GM04504 (cell line): ENCODE results near the gene SESN2.

ENCODE experiments used
- DNase-seq: peaks from one replicate; pipeline ENCODE4 v3.0.0-alpha.2; 2012; ENCODE audit warnings: low read depth

Gene SESN2

DNA sequence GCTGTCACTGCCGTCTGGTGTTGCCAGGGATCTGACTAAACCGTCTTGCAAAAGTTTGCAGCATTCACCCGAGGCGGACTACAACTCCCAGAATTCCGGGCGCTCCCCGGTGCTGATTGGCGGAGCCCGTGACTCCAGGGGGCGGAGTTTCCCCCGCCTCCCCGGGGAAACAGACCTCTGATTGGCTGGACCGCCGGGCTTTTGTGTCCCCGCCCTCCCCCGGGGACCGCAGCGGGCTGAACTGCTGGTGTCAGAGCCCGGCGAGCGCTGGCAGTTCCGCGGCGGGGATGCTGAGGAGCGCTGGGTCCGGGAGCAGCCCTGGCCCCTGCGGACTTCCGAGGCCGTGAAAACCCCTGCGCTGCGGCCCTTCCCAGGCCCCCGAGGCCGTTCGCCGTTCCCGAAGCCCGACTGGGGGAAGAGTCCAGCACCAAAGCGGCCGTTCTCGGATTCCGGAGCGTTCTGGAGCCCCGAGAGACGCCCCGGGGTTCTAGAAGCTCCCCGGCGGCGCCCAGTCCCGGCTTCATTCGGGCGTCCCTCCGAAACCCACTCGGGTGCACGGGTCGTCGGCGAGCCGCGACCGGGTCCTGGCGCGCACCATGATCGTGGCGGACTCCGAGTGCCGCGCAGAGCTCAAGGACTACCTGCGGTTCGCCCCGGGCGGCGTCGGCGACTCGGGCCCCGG, at the start of gene SESN2:
Gene SESN2, plus strand, starts transcription at position 267 of the 682 bp plus-strand sequence. Its CDS starts 330 bp downstream, at position 597.
- DNase-seq, result peak; percentile 99

- DNase-seq, result no peak
Measured at GRCh38 chr1:28209700-28210099, 49.6 kb upstream of the SESN2 start.

DNA sequence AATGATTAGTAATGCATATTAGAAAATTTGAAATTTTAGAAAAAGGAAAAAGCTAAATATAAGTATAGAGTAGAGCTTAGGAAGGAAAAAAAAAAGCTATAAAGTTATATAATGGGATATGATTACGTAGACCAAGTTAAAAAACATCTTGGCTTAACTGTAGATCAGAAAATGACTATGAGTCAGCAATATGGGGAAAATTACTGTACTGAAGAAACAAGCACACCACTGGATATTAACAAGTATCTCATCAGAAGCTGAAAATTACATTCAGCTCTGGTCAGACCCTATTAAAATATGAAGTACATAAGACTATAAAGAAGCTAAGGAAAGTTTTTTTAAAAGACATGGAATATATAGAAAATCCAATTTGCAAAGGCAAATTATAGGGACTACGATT, 46.0 kb upstream of the SESN2 start:
- DNase-seq, result no peak

DNA sequence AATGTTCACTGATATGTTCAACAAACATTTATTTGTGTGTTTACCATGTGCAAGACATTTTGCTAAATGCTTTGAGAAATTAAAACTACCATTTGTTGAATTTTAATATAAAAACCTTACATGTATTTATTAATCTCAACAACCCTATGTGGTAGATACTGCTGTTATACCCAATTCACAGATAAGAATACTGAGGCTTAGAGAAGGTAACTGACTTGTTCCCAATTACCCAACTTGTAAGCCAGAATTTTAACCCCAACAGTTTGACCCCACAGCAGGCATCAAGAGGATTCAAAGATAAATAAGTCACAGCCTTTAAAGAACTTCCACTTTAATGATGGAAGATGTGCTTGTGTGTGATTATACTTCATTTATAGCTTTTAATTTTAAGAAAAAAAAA, 30.2 kb upstream of the SESN2 start:
- no peak for DNase-seq

GRCh38 chr1:28229996-28230395, 29.3 kb upstream of the SESN2 start:
- no peak for DNase-seq

DNA sequence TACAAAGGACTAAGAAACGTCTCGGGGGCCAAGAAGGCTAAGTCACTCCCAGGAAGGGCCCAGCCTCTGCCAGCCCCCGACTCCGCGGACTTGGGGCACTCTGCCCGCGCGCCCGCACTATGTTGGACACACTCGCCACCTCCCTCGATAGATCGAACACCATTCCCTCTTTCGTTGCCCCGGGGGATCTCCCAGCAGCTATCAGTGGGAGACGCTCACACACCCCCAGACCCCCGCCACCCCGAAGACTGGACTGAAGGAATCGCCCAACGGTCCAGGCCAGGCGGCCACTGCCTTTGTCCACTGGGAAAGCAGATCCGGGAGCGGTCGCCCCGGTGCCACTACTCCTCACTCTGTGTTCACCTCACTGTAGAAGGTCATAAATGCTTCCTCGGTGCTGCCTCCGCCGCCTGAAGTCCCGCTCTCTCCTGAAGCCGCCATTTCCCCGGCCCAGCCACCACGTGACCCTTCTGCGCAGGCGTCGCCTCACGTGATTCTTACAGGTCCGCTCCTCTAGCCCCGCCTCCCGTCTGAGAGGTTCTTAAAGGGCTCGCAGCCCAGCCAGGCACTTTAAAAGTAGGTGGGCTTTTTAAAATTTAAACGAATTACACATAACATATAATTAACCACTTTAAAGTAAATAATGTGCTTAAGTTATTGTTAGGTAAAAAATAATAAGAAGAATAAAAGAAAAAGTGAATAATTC, 26.6 kb upstream of the SESN2 start, which contains the start of gene DNAJC8:
Gene DNAJC8, minus strand, starts transcription at position 472 of the 706 bp plus-strand sequence. Its CDS starts 31 bp downstream, at position 441.
- DNase-seq, result peak; percentile 71

DNA sequence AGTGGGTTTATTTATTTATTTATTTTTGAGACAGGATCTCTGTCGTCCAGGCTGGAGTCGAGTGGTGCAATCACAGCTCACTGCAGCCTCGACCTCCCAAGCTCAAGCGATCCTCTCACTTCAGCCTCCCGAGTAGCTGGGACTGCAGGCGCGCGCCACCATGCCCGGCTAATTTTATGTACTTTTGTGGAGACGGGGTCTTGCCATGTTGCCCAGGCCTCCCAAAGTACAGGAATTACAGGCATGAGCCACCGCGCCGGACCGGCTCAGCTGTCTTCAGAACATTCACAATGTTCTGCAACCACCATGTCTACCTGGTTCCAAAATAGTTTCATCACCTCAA, 26.1 kb upstream of the SESN2 start:
- DNase-seq, result no peak

DNA sequence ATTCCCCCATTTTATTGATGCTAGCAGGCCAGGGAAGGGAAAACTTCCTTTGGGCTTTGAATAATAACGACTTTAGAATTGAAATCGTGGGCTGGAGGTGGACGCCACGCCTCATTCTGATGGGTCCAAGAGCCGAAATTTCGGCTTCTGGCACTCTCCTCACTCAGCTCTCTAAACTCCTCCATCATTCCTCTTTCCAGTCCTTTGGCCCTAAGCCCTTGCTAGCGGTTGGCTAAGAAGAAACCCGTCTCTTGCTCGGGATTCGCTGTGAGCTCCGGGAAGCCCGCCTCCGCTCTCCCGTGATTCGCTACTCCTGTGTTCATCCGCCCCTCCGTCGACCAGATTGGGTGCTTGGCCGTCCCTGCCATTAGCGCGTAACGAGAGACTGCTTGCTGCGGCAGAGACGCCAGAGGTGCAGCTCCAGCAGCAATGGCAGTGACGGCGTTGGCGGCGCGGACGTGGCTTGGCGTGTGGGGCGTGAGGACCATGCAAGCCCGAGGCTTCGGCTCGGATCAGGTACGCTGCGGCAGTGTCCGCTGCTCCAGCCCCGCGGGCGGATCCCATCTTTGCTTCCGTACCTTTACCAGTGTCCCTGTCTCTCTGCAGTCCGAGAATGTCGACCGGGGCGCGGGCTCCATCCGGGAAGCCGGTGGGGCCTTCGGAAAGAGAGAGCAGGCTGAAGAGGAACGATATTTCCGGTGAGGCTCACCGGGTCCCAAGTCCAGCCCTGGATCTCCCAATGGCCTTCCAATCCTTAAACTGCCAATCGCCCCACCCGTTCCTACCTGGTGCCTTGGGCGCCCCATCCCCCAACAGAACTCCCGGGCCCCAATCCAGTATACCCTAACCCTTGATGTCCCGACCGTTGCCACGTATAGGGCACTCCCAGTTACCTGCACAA, 23.3 kb upstream of the SESN2 start, which contains the start of gene ATP5IF1:
Gene ATP5IF1, plus strand, starts transcription at position 370 of the 901 bp plus-strand sequence. Its CDS starts 60 bp downstream, at position 430.
- DNase-seq, result peak; percentile 97

DNA sequence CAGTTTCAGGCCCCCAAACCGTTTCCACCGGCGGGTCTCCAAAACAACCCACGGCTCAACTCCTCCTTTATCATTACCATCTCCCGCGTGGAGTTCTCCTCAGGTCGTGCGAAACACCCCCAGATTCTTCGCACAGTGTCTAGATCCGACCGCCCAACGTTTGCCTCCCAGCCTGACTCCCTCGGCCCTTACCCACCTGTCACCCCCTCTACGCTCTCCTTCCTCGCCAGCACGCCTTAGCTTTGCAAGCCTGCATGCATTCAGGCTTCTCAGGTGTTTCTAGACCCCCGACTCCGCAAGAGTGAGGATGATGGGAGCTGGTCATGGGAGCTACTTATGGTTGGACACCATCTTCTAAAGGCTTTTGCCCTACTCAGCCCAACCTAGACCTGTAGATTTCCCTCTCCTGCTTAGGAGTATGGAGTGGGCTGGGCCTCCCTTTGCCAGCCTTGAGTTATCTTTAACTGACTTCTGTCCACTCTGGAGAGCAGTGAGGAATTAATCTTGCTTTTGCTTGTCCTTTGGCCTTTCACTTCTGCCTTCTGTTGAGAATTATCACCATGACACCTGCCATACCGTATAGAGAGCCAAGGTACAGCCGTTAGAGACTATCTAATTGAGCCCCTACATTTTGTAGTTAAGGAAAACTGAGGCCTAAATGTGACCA, 22.5 kb upstream of the SESN2 start:
- DNase-seq, result no peak

DNA sequence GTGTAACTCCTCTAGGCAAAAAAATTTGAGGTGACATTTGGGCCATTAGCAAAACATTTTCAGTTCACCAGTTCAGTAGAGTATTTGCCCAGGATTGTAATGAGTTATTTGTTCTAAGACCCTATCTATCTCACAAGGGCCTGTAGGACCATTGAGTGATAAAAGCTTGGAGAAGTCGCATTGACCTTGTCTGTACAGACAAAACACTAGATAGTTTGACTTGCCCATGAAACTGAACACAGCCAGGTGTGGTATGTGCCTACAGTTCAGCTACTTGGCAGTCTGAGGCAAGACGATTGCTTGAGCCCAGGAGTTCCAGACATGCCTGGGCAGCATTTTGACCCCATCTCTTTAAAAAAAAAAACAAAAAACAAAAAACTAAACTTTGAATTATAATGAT, 20.3 kb upstream of the SESN2 start:
- DNase-seq, result no peak

GRCh38 chr1:28240024-28240423, 19.3 kb upstream of the SESN2 start:
- DNase-seq, result no peak

GRCh38 chr1:28241638-28242241, 17.6 kb upstream of the SESN2 start:
- DNase-seq, result no peak

DNA sequence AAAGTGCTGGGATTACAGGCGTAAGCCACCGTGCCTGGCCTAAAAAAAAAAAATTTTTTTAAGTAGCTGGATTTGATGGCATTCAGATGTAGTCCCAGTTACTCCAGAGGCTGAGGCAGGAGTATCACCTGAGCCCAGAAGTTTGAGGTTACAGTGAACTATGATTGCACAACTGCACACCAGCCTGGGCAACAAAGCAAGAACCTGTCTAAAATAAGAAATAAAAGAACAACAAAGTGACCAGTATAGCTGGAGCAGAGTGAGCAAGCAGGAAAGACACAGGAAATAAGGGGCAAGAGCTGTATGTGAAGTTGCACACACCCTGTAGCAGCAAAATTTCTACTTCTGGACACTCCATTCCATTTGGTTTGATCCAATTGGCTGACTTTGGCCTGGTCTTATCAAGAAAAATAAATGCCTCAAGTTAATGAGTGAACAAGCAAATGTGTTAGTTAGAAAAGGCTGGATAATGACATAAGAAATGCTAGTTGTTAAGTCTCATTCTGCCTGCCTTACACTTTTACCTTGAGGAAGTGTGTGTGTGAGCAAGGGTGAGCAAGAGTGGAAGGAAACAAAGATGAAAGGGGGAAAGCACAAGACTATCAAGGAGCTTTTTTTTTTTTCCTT, 15.5 kb upstream of the SESN2 start:
- DNase-seq, result no peak

- no peak for DNase-seq
Measured at GRCh38 chr1:28244549-28245251, 14.6 kb upstream of the SESN2 start.

- DNase-seq, result no peak
Measured at GRCh38 chr1:28246427-28246832, 12.9 kb upstream of the SESN2 start.

DNA sequence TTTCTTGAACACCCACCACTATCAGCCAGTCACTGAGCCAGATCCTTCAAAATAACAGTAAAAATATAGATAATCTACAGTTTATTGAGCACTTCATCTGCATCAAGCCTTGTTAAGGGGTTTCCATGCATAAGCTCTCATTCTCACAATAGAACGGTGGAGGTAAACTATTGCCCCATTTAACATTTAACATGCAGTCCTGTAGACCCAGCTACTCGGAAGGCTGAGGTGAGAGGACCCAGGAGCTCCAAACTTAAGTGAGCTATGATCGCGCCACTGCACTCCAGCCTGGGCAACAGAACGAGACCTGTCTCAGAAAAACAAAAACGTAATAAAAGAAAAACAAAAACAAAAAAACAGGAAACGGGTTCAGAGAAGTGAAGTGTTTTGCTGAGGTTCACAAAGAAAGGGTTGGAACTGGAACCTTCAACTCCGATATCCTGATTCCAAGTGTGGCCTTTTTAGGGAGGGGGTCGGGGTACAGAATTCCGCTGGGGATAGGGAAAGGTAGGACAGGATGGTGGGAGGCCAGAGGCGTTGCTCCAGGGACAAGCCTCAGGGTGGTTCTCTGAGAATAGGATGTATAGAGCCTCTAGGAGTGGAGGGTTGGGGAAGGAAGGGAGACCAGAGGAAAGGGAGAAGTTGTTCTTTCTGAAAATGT, 11.6 kb upstream of the SESN2 start:
- DNase-seq, result no peak

- peak; percentile 59 for DNase-seq
Measured at GRCh38 chr1:28248273-28249012, 10.9 kb upstream of the SESN2 start.

DNA sequence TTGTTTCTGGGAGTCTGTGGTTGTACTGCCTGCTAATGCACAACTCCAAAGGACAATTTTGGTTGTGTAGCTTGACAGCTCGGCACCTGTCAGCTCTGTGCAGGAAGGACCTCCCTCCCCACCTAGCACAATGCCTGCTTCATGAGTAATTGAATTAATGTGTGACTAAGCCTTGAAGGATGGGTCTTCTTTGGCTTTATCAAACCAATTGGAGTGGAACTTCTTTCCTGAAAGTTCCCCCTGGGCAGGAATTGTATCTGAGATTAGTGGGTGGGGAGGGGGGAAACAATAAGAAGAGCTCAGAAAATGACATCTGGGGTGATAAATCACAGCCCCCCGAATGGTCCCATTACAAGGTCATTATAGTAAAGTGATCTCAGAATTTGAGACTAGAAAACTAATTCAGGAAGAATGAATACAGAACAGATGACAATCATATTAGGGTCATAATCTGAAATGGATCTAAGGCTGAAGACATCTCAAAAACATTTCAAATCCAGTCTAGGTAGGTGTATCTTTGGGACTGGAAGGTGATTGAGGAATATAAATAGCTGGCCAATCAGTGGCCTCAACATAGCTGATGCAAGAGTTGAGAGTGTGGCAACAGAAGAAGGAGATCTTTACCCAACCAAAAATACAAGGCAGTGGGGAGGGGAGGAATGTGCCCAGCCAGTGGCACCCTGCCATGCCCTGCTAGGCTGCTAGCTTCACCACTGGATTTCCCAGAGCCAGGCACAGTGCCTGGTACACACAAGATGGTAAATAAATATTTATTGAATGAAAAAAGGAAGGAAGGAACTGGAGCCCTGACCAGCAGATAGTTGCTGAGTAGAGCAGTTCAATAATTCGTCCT, 10.1 kb upstream of the SESN2 start:
- DNase-seq, result no peak
